ENCODE results near the gene KNTC1.

Gene KNTC1

GRCh38 chr12:122515275-122515674, 11.8 kb upstream of the KNTC1 start:
- Histone ChIP-seq H2AFZ (ENCODE audit: low read length) (no peak overlapping the region), H4K20me1 (ENCODE audit: insufficient read depth, low read length, poor library complexity, severe bottlenecking) (peaks cover 79% of the 10 kb centered on the region), H3K79me2 (ENCODE audit: insufficient read depth, low read length) (peaks cover 94% of the 10 kb centered on the region), H3K36me3 (ENCODE audit: insufficient read depth, low read length) (peaks cover 98% of the 10 kb centered on the region), H3K27me3 (ENCODE audit: insufficient read depth, low read length, poor library complexity, severe bottlenecking) (no peaks in the 10 kb centered on the region), H3K9me2 (replicated peaks; ENCODE audit: low read depth, low read length) (no peaks in the 10 kb centered on the region), H3K9ac (ENCODE audit: low read depth, low read length, poor library complexity, severe bottlenecking) (no peak overlapping the region), H3K4me2 (ENCODE audit: low read depth, low read length, poor library complexity, severe bottlenecking) (peak overlapping the region; percentile 10), H3K9me3 (ENCODE audit: insufficient read depth, low read depth, low read length) (no peaks in the 10 kb centered on the region), H3K4me1 (ENCODE audit: insufficient read depth, low read length, poor library complexity, severe bottlenecking) (peaks cover 13% of the 10 kb centered on the region), H3K4me3 (ENCODE audit: low read length, poor library complexity, severe bottlenecking) (no peak overlapping the region), H3F3A (ENCODE audit: low read depth) (no peaks in the 10 kb centered on the region)
- TF ChIP-seq EZH2phosphoT487 (IDR thresholded peaks at IDR 0.05; ENCODE audit: borderline replicate concordance) (no peak), CTCF (conservative IDR thresholded peaks at IDR 0.05; ENCODE audit: low read length) (no peak)

- H4K20me1 ChIP-seq (ENCODE audit: insufficient read depth, low read length, poor library complexity, severe bottlenecking) = peaks cover 82% of the 10 kb centered on the region
These were observed 10.3 kb upstream of the KNTC1 start for GRCh38 chr12:122516544-122517361.

GRCh38 chr12:122517877-122518276, 9.2 kb upstream of the KNTC1 start:
- Histone ChIP-seq H3K9ac (ENCODE audit: low read depth, low read length, poor library complexity, severe bottlenecking) (no peak overlapping the region), H3K9me2 (replicated peaks; ENCODE audit: low read depth, low read length) (no peaks in the 10 kb centered on the region), H3K9me3 (ENCODE audit: insufficient read depth, low read depth, low read length) (no peaks in the 10 kb centered on the region), H3K79me2 (ENCODE audit: insufficient read depth, low read length) (peaks cover 94% of the 10 kb centered on the region), H4K20me1 (ENCODE audit: insufficient read depth, low read length, poor library complexity, severe bottlenecking) (peaks cover 83% of the 10 kb centered on the region), H2AFZ (ENCODE audit: low read length) (no peak overlapping the region), H3K4me3 (ENCODE audit: low read length, poor library complexity, severe bottlenecking) (no peak overlapping the region), H3K36me3 (ENCODE audit: insufficient read depth, low read length) (peaks cover 92% of the 10 kb centered on the region), H3K4me1 (ENCODE audit: insufficient read depth, low read length, poor library complexity, severe bottlenecking) (peaks cover 35% of the 10 kb centered on the region), H3F3A (ENCODE audit: low read depth) (no peaks in the 10 kb centered on the region), H3K27me3 (ENCODE audit: insufficient read depth, low read length, poor library complexity, severe bottlenecking) (no peaks in the 10 kb centered on the region), H3K4me2 (ENCODE audit: low read depth, low read length, poor library complexity, severe bottlenecking) (no peak overlapping the region)
- TF ChIP-seq CTCF (conservative IDR thresholded peaks at IDR 0.05; ENCODE audit: low read length) (no peak), EZH2phosphoT487 (IDR thresholded peaks at IDR 0.05; ENCODE audit: borderline replicate concordance) (no peak)

More at GRCh38 chr12:122516544-122517361, 10.3 kb upstream of the KNTC1 start:
- Histone ChIP-seq H3K4me1 (ENCODE audit: insufficient read depth, low read length, poor library complexity, severe bottlenecking) (peaks cover 27% of the 10 kb centered on the region), H3K79me2 (ENCODE audit: insufficient read depth, low read length) (peaks cover 94% of the 10 kb centered on the region), H2AFZ (ENCODE audit: low read length) (no peak overlapping the region), H3K9me3 (ENCODE audit: insufficient read depth, low read depth, low read length) (no peaks in the 10 kb centered on the region), H3K27me3 (ENCODE audit: insufficient read depth, low read length, poor library complexity, severe bottlenecking) (no peaks in the 10 kb centered on the region), H3K9ac (ENCODE audit: low read depth, low read length, poor library complexity, severe bottlenecking) (no peak overlapping the region), H3K4me3 (ENCODE audit: low read length, poor library complexity, severe bottlenecking) (no peak overlapping the region), H3K9me2 (replicated peaks; ENCODE audit: low read depth, low read length) (no peaks in the 10 kb centered on the region), H3K4me2 (ENCODE audit: low read depth, low read length, poor library complexity, severe bottlenecking) (no peak overlapping the region), H3K36me3 (ENCODE audit: insufficient read depth, low read length) (peaks cover 98% of the 10 kb centered on the region), H3F3A (ENCODE audit: low read depth) (no peaks in the 10 kb centered on the region)
- TF ChIP-seq CTCF (conservative IDR thresholded peaks at IDR 0.05; ENCODE audit: low read length) (no peak), EZH2phosphoT487 (IDR thresholded peaks at IDR 0.05; ENCODE audit: borderline replicate concordance) (no peak)
